Stimulated activated CD4-positive, alpha-beta T cell treated with anti-CD3 and anti-CD28 coated beads, TNF-alpha, amount 100 ng/mL, for 1 hour (primary cell): ENCODE results near the gene CLCNKA.
"Not testable (repeated sequence)": the region's sequence is repeated elsewhere in the genome, so short reads cannot be mapped to it uniquely, and the experiment has no call there.

Source experiments
- DNase-seq, 3 donors: peaks; one replicate each; pipeline ENCODE4 v3.0.0-alpha.2; 2020; ENCODE audit warnings: low read depth in 3 of 3, low spot score in 1 of 3

Gene CLCNKA

DNA sequence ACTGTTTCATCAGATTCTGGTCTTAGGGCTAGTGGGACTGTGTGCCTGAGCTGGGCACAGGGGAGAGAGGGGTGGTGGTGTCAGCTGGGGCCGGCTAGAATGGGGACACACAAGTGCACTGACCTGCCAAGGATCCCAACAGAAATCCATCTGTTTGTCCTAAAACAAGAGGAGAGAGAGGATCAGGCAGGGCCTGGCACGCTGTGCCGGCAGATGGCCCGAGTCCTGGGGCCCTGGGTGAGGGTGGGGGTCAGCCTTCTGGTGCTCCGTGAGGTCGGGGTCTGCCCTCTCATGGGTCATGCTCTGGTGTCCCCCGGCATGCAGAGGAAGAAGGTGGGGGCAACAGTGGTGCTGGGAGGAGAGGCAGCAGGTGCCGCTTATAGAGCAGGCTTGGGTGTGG lies 18.0 kb downstream of the CLCNKA start:
- DNase-seq = not testable (repeated sequence)

DNA sequence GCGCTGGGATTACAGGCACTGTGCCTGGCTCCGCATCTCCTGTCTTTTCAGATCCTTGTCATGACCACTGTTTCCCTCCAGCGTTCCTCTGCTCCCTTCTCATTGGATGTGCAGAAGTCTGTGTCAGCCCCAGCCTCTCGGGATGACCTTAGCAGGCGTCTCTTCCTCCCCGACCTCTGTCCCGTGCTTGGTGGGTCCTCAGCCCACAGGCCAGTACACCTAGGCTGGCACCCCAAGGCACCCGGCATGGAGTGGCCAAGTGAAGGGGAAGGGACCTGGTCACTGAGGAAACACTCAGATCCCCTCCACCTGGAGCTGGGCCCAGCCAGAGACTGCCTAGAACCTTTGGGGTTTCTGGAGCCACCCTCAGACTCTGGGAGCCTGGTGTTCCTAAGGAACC lies 19.4 kb downstream of the CLCNKA start:
- no peak for DNase-seq

DNA sequence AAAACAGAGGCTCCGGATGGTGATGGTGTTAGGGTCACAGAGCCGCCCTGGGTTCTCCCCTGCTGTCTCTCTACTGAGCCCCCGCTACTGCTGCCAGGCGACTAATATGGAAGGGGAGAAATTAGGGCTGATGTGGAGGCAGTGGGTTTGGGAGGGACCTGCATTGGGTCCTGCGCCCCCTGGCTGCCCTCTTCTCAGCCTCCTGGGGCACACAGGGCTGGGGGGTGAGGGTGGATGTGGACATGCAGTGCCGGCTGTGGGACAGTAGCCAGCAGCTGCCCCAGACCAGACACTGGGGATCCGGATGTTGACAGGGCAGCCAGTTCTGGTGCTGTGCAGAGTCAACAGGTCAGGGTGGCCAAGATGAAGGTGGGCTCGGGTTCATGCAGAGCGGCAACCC lies 20.3 kb downstream of the CLCNKA start:
- DNase-seq = no peak

DNA sequence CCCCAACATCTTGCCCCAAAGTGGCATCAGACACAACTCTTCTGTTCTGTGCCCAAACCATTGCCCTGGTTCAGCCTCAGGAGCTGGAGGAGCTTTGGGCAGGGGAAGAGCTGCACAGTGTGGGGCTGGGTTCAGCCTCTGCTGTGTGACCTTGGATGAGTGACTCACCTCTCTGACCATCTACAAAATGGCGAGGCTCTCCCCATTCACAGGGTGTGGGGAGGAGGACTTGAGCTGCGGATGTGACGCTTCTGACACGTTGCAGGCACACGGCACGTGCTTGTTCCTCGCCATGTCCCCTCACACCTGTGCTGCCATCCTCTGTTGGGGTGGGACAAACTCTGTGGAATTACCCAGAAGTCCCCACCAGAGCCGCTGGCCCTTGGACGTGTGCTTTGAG lies 20.8 kb downstream of the CLCNKA start:
- not testable (repeated sequence) for DNase-seq

DNA sequence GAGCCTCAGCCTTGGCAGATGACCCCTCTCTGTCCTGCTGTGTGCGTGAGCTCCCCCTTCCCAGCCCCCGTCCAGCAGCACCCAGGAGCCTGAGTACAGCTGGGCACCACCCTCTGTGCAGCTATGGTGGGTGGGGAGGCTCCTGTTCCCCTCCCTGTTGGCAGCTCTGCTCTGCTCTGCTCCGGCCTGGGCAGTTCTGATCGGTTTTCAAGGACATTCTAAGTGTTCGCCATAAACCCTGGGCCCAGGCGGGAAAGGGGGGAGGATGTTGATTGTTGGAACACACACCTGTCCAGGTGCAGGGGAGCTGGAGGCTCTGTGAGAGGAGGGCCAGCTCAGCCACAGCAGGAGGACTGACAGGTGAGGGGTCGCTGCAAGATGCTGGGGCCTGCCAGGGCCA lies 21.7 kb downstream of the CLCNKA start, which contains the start of gene CLCNKB:
TSS of gene CLCNKB (plus strand) at position 262 of the 400 bp plus-strand sequence. CDS start 711 bp downstream, outside the sequence.
- DNase-seq = no peak

DNA sequence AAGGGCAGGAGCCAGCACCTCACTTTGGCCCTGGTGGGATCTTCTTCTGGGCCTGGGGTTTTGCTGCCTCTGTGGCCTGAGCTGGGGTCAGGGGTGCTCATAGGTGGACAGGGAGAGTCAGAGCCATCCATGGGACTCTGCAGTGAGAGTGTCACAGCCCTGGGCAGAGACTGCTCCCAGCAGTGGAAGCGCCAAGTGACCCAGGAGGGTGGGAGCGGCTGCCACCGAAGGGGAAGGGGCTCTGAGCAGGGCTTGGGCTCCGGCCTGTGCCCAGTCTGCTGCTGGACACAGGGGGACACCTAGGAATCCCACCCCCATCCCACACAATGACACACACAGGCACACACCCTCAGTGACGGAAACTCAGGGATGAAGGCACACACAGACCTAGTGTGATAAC lies 22.1 kb downstream of the CLCNKA start:
- DNase-seq = no peak

DNA sequence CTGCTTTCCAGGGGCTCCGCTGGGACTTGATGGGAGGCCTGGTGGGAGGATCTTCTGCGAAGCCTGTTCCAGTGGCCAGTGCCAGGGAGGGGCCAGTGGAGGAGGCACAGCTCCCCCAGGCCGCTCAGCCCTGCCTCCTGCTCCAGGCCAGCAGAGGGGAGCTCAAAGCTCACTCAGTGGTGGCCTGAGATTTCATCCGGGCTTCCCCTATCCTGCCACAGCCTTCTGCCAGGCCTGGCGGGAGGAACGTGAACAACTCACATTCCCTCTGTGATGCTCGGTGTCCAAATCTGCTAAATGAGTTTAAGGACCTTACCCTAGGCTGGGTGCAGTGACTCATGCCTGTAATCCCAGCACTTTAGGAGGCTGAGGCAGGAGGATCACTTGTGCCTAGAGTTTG lies 25.0 kb downstream of the CLCNKA start:
- no peak for DNase-seq

DNA sequence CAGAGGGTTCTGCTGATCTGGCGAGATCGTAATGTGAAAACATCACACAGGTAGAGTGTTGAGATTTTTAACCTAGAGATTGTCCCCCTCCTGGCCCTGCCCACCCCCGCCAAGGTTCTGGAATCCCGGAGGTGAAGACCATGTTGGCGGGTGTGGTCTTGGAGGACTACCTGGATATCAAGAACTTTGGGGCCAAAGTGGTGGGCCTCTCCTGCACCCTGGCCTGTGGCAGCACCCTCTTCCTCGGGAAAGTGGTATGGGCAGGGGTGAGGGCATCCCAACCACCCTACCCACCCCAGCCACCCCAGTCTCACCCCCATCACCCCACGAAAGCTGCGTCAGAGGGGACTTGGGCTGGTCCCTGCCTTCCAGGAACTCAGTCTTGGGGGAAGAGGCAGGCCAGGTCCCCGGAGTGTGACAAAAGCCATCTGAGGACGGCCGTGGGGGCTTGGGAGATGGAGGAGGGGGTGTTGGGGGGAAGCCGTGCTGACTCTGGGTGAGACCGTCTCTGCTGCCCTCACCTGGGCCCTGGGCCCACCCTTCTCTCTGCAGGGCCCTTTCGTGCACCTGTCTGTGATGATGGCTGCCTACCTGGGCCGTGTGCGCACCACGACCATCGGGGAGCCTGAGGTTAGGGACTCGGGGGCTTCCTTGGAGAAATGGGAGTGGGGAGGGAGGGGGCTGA lies 26.1 kb downstream of the CLCNKA start:
- no peak for DNase-seq

DNA sequence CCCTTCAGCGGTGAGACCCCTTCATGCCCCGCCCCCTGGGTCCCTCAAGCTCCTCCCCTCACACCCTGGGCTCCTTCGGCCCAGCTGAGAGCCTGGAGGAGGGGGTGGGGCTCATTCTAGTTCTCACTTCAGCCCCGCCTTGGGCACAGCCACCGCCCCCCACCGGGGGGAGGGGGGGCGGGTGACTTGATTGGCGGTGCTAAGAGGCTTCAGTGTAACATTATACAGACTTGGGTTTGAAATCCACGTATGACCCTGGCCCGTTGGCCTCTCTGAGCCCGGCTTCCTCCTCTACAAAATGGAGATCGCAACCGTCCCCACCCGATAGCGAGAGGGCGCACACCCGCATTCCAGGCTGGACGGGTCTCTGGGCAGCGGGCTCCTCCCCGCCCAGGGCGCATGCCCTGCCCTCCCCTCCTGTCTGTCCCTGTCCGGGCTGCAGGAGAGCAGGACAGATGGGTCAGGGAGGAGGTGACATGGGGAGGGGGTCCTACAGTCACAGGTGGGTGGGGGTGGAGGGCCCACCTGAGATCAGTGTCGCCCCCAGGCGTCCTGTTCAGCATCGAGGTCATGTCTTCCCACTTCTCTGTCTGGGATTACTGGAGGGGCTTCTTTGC lies 26.8 kb downstream of the CLCNKA start:
- peak in 1 of 3 donors; percentile 33 for DNase-seq

DNA sequence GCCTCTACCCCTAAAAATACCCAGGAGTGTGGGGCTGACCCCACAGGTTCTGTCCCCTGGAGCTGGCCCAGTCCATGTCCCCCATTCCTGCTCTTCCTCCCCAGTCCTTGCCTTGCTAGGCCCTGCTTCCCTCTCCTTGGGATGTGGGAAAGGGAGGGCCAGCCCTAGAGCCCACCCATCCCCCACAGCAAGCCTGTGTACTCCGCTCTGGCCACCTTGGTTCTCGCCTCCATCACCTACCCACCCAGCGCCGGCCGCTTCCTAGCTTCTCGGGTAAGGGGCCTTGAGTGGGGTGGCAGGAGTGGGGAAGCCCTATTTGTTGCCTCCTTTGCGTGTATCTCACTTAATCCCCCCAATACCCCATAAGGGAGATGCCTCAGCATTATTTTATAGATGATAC lies 28.5 kb downstream of the CLCNKA start:
- DNase-seq = no peak

DNA sequence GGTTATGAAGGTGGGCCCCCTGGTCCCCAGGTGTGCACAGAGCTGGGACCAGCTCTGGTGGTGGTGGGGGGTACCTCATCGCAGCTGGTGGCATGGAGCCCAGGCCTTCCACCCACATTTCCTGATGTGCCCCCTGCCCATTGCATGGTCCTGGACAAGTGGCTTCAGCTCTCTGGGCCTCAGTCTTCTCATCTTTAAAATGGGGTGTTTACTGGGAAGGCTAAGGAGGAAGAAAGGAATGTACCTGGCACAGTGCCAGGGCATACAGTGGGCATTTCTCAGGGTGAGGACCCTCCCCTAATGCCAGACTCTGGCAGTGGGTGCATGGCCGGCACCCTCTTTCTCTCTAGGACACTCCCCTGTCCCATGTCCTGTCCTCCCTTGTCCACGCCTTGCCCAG lies 29.2 kb downstream of the CLCNKA start:
- DNase-seq = no peak

DNA sequence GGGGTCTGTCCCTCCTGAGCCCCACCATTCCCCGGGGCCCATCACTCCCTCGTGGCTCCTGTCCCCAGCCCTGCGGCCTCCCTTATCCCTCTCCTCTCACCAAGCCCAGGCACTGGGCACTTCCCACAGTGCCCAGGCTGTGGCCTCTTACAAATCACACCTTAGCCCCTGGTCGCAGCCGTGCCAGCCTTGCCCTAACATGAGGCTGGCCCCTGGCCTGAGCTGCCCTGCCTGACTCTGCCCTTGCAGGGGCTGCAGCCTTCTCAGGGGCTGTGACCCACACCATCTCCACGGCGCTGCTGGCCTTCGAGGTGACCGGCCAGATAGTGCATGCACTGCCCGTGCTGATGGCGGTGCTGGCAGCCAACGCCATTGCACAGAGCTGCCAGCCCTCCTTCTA lies 30.1 kb downstream of the CLCNKA start:
- DNase-seq = not testable (repeated sequence)

DNA sequence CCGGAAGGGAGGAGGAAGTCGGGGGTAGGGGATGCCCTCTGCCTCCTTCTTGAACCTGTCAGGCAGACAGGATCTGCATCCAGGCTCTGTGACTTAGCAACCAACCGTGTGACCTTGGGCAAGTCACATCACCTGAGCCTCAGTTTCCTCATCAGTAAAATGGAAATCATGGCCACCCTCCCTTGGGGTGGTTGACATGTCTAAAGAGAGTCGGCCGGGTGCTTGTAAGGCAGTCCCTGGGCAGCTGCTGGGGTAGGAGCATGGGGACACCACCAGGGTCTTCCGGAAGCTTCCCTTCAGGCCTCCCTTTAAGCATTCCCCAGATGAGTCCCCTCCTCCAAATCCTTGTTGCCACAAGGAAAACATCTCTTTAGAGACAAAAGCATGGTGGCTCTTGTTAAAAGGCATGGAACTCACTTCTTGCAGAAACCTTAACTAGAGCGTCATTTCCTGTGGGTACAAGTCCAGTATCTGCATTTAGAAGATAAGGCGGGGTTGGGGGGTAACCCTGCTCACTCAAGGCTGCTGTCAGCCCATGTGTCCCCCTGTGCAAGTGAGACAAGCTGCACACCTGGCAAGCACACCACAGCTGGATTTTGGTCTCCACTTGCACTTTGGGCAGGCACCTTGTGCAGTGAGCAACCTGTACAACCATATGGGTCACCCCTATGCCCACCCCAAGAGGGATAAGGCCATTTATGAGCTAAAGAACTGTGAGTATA lies 32.1 kb downstream of the CLCNKA start:
- no peak for DNase-seq

DNA sequence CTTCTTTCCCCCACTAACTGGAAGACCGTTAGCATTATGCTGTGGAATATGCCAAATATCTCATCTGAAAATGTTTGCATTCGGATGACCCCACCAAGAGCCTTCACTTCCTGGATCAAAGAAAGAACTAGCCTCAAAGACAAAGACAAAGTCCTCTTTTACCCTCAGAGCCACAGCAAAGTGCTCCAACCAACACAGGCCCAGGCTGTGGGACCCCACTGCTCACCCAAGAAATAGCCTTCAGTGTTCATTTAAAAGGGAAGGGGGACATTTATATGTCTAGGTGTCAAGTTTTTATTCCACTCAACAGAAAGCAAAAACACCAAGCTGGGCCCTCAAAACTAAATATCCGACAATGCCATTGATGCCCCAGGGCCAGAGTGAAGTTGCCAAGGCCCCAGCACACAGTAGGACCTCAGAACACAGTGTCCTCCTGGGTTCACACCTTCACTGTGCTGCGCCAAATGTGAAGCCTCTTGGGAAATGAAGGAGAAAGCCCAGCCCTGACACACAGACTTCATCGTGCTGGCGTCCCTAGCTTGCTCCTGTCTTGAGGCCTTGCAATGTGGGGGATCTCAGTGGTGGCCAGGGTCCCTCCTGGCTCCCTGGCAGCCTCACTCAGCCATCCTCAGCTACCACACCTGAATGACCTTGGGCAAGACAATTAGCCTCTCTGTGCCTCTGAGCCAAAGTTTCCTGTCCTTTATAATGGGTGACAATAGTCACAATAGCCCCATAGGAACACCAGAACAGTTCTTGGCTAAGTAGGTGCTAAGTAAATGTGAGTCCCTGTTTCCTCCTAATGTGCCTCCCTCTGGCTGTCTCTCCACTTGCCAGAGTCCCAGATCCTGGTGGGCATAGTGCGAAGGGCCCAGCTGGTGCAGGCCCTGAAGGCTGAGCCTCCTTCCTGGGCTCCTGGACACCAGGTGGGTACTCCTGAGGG lies 33.0 kb downstream of the CLCNKA start:
- DNase-seq = no peak

DNA sequence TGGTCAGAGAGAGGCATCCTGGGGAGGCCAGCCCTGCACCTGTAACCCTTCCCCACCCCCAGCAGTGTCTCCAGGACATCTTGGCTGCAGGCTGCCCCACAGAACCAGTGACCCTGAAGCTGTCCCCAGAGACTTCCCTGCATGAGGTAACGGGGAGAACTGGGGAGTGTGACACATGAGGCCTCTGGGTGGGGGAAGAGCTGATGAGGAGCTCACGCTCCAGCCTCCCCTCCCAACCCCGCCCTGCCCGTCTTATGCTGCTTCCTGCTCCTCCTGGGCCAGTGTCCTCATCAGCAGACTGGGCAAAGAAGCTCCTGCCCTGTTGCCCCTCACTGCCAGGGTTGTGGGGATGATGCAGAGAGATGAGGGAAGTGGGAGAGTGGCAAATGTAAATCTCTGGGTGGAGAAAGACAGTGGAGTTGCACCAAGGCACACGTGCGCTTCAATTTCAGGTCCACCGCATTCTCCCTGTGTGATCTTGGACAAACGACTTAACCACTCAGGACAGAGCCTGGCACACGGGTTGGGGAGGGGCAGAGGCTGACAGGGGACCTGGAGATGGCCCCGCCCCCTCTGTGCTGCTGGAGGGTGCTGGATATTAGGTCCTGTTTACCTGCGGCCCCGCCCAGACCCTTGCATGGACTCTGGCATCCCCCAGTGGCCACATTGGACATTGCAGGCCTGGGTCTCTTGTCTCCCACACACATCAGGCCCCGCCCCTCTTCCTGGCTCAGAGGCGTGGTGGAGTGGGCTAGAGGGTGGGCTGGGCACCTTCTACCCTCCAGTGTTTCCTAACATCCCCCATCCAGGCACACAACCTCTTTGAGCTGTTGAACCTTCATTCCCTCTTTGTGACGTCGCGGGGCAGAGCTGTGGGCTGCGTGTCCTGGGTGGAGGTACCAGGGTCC lies 34.0 kb downstream of the CLCNKA start:
- peak; percentile 15 to 88 (median 67) for DNase-seq

DNA sequence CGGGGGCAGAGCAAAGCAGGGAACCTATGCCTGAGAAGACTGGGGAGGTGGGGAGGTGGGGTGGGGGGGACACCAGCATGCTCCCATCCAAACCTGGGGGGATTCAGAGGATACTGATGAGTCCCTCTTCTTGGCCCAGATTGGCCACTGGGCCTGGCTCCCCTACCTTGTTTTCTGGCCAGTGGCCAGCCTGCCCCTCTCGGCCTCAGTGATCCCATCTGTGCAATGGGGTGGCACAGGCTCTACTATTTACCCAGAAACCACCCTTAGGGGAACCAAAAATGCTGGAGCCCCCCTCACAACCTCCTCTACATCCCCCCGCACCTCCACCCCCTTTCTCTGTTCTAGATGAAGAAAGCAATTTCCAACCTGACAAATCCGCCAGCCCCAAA lies 34.7 kb downstream of the CLCNKA start:
- not testable (repeated sequence) for DNase-seq

DNA sequence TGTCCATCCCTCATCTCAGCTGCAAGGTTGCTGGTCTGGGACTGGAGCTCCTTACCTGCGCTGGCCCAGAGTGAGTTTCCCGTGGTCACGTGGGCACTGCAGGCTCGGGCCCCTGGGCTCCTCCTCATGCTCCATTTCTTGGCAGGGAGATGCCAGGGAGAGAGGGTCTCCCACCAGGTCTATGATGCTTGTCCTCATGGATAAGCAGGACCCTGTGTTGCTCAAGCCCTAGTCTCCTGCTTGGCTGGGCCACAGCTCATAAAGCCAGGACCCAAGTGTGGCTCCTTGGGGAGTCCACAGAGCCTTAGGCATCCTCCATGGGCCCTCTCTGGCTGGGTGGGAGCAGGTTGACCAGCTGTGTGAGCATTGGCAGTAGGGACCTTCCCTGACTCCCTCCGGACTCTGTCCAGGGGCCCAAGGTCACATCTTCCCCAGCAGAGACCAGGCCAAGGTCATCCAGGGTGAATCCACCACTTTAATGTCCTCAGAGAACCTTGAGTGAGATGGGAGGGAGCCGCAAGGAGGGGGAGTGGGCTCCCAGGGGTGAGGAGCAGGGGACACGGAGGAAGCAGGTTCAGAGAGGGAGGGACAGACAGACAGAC lies 35.6 kb downstream of the CLCNKA start:
- DNase-seq = not testable (repeated sequence)

DNA sequence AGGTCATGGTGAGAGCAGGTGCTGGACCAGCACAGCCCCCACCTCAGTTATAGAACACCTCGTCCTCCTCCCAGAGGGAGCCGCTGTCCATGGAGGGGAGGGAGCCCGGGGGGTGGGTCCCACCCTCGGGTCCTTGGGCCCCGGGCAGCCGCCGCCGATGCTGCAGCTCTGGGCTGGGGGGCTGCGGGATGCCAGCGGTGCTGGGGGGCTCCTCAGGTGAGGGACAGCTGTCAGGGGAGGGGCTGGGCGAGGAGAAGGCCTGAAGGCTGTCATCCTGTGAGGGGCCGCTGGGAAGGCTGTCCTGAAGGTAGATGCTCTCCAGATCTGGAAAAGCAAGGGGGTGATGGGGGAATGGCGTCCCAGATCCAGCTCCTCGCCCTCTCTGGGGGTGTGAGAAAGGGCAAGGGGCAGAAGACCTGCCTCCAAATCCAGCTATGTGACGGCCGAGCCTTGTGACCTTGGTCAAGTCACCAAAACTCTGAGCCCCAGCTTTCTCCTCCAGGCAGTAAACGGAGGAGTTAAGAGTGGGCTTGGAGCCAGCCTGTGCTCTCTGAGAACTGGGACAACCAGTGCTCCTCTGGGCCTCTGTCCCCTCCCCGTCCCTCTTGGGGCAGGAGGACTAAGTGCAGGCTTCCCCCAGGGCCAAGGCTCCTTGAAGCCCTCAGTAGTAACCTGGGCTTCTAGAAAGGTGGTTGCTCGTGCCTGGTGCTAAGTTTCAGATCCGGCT lies 36.7 kb downstream of the CLCNKA start:
- not testable (repeated sequence) for DNase-seq

DNA sequence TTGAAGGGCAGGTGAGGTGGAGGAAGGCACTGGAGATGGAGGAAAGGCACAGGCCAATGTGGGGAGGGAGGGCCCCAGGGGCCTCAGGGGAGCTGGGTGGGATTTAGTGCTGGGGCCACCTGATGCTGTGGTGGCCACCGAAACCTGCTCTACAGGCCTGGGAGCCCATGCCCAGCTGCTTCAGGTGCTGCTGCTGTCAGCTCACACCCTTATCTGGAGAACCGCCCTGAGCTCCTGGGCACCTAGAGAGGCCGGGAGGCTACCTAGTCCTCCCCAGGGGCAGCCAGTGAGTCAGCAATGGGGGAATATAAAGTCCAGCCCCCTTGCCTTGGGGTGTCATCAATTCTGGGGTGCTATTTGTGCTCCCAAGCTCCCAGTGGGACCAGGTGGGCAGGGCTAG lies 39.4 kb downstream of the CLCNKA start:
- no peak for DNase-seq
